NOMO-1 treated with DMSO at 0.1 percent for 48 hours (cell line): ENCODE measurements around the gene S100Z.
"Not testable (repeated sequence)": the region's sequence is repeated elsewhere in the genome, so short reads cannot be mapped to it uniquely, and the experiment has no call there.

Source experiments
- DNase-seq: peaks from one replicate; lab custom pipeline; 2025; ENCODE audit not compliant: unreplicated experiment; lab: John Stamatoyannopoulos, UW

S100Z gene

DNA sequence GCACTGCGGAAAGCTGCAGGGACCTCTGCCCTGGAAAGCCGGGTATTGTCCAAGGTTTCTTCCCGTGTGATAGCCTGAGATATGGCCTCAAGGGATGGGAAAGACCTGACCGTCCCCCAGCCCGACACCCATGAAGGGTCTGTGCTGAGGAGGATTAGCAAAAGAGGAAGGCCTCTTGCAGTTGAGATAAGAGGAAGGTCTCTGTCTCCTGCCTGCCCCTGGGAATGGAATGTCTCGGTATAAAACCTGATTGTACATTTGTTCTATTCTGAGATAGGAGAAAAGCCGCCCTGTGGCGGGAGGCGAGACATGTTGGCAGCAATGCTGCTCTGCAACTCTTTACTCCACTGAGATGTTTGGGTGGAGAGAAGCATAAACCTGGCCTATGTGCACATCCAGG lies 95.4 kb downstream of the S100Z start:
- not testable (repeated sequence) for DNase-seq

GRCh38 chr5:76946090-76946489 lies 96.3 kb downstream of the S100Z start:
- no peak for DNase-seq

- DNase-seq: no peak
Measured at GRCh38 chr5:76947082-76947503, 97.3 kb downstream of the S100Z start.

DNA sequence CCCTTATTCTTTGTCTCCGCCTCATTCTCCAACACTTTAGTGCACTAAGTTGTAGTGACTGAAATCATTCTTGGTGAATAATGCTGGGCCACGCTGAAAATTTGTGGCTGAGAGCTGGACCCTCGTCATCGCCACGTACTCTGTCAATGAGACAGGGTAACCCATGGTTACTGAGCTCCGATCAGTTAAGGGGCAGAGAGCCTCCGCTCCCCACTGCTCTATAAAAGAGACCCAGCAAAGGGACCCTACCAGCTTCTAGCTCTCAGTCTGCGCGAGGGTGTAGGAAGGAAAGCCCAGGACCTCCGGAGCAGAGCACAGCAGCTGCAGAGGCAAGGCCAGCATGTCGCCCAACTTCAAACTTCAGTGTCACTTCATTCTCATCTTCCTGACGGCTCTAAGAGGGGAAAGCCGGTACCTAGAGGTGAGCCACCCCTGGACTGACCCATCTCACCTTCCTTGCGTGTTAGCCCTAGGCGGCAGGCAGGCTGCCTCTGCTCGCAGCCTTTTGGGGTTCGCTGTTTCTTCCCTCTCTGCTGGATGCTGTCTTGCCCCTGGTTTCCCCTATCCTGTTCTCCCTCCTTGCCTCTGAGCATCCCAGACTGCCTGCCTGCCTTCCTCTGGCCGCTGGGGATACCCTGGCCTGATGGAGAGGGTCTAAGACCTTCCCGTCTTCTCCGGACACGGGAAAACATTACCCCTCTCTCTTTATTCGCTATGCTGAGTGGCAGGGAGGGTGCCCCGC lies 103.2 kb downstream of the S100Z start, which contains the start of gene CRHBP:
Gene CRHBP, plus strand, starts transcription at position 251 of the 742 bp plus-strand sequence. Its CDS starts 90 bp downstream, at position 341.
- no peak for DNase-seq

DNA sequence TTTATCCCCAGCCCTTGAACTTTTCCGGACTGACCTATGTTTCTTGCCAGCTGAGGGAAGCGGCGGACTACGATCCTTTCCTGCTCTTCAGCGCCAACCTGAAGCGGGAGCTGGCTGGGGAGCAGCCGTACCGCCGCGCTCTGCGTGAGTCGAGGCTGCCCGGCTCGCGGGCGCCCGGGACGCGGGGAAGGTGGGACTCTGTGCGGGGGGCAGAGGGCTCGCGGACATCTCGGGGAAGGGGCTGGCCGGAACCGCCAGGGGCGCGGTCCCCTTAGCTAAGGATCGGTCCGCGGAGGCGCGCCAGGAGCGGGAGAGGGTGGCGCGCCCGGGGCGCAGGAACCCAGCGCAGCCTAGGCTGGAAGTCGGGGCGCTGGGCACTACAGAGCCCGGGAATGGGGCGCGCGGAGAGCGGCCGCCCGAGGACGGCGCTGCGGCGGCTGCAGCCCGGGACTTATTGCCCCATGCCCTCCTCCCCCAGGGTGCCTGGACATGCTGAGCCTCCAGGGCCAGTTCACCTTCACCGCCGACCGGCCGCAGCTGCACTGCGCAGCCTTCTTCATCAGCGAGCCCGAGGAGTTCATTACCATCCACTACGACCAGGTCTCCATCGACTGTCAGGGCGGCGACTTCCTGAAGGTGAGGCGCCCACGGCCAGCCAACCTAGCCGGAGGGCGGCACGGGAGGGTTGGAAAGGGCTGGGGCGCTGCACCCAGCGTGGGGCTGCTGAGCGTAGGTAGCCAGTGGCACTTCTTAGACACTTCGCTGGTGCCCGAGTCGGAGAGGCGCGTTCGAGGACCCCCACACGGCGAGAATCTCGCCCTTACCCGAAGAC lies 104.0 kb downstream of the S100Z start:
- DNase-seq: no peak

GRCh38 chr5:76954383-76954763 lies 104.6 kb downstream of the S100Z start:
- DNase-seq: no peak

DNA sequence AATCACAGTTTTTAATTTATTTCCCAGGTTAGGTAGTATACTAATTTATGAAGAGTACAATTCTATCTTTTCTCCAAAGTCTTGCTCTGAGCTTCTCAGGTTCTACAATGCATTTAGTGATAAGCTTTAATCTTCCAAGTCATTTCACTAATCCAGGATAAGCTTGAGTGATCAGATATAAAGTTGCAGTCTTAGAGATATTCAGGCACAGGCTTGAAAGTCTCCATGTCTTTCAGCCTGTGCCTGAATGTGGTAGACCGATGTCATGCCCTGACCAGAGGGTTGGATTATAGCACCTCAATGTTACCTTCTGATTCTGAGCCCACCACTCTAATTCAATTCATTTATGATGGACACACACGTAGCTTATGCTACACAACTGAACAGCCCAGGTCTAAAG lies 106.2 kb downstream of the S100Z start:
- DNase-seq: no peak

DNA sequence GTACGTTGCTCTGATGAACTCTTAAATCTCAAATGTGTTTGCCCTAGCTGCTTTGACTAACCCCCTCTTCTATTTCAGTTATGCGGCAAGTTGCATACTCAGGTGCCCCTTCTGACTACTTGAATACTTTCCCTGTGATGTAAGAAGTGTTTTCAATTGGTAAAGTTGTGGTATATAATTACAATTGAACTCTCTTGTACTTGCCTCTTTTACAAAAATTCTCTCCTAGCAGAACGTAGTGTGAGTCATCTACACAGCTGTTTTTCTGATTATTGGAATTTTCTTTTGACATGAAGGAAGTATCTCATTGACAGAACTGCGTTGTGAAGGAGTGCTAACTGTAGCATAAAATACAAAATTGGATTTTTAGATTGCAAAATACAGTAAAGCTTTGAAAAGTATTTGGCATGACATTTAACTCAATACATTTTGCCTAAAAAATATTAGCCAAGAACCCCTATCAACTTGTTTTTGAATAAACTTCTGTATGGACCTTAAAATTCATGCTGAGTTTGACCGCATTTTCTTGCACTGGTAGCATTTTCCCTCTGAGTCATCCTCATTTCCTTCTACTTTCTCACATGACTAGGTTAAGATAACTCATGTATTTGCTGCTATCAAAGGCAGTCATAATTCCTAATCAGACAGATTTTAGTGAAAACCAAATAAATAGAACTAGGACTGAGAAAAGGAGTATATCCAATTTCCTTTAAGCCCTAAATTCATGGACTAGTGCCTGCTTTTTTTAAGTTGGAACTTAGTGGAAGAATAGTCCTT lies 109.4 kb downstream of the S100Z start:
- DNase-seq: peak; percentile 58

GRCh38 chr5:76960004-76960625 lies 110.3 kb downstream of the S100Z start:
- DNase-seq: no peak

- no peak for DNase-seq
Measured at GRCh38 chr5:76964060-76964459, 114.2 kb downstream of the S100Z start.
